NCI-H146 treated with DMSO at 0.1 percent for 48 hours (cell line): ENCODE results near the gene CCDC124.
"Not testable (repeated sequence)": the region's sequence is repeated elsewhere in the genome, so short reads cannot be mapped to it uniquely, and the experiment has no call there.

Experiments used
- DNase-seq: peaks from one replicate; lab custom pipeline; 2025; ENCODE audit not compliant: unreplicated experiment; lab: John Stamatoyannopoulos, UW

The CCDC124 gene

GRCh38 chr19:17977488-17977887 is 44.7 kb downstream of the CCDC124 start:
- no peak for DNase-seq

DNA sequence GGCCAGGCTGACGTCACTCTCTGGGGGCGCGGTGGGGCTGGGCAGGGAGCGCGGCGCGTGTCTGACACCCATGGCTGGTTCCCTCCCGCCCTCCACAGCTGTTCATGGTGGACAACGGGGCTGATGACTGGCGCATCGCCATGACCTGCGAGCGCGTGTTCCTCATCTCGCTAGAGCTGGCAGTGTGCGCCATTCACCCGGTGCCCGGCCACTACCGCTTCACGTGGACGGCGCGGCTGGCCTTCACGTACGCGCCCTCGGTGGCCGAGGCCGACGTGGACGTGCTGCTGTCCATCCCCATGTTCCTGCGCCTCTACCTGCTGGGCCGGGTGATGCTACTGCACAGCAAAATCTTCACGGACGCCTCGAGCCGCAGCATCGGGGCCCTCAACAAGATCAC is 48.8 kb downstream of the CCDC124 start:
- no peak for DNase-seq

GRCh38 chr19:17982430-17982829 is 49.6 kb downstream of the CCDC124 start:
- DNase-seq, result no peak

GRCh38 chr19:17985037-17985818 is 52.4 kb downstream of the CCDC124 start:
- DNase-seq, result no peak

- DNase-seq, result not testable (repeated sequence)
Observed at GRCh38 chr19:17986569-17986968, 53.8 kb downstream of the CCDC124 start.

GRCh38 chr19:17988161-17988560 is 55.3 kb downstream of the CCDC124 start:
- no peak for DNase-seq

DNA sequence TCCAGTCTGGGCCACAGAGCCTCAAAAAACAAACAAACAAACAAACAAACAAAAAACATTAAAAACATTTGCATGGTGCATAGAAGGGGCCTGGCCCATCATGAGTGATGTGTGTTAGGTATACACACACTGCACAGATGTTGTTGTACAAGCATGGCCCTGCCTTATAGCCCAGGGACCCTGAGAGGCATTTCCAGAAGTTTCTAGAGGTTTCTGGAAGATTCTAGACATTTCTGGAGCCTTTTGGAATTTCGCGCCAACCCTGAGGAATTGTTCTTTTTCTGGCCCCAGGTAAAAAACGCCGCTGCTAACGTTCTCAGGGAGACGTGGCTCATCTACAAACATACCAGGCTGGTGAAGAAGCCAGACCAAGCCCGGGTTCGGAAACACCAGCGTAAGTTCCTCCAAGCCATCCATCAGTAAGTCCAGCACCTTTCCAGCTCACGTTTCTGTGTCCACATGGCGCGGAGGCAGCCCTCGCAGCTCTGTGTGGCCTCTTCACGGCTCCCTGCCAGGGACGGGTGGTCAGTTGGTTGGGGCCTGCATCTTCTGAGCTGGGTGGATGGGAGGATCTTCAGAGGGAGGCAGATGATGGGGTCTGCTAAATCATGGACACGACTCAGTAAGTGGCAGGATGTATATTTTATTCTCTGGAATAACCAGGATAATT is 56.7 kb downstream of the CCDC124 start:
- no peak for DNase-seq

DNA sequence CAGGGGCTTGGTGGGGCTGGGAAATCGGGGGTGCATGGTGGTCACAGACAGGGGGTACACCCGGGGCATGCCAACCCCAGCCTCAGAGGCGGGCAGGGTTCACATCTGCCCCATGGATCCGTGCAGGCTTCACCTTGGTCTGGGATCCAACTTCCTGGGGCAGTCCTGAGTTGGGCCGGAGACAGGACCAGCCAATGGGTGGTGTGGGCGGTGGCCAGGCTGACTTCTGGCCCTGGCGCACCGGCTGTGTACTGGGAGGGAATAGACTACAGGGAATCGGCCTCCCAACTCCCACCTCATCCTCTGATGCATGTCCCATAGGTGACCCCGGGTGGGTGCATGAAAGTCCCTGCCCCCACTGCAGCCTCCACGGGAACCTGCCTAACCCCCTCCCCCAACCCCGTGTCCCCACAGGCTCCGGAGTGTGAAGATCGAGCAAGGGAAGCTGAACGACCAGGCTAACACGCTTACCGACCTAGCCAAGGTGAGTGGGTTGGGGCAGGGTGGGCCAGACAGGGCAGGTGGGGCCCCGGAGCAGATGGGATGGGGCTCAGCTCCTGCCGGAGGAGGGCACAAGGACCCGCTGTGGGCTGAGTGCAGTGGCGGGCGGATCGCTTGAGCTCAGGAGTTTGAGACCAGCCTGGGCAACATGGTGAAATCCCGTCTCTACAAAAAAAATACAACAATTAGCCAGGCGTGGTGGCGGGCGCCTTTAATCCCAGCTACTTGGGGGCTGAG is 60.4 kb downstream of the CCDC124 start:
- DNase-seq, result no peak
